Body of pancreas (tissue), 4 donors: ENCODE measurements around the gene WNT3A. TPM values are rescaled to one million over a fixed set of nuclear protein-coding genes. Genes with fewer than 3 reads are reported as not detected.

Experiments
- ATAC-seq: fragments of 150-250 bp; one replicate; pipeline ENCODE4 v1.9.1; 2016
- DNase-seq, 4 donors: peaks; one replicate each; pipeline ENCODE4 v3.0.0-alpha.2; 2019
- H3K27ac ChIP-seq, 4 donors: fragments of 200-600 bp; sonication (generic); 1 replicate in 3 of 4; 2 replicates in 1 of 4; pipeline versions ENCODE4 v1.5.1 to v1.6.1; 2016 to 2019; ENCODE audit warnings: mild to moderate bottlenecking in 1 of 4, mixed read lengths in 1 of 4, moderate library complexity in 1 of 4
- H3K27me3 ChIP-seq, 2 donors: fragments of 200-600 bp; sonication (generic); one replicate each; pipeline ENCODE4 v1.6.0; 2016; ENCODE audit warnings: mild to moderate bottlenecking in 1 of 2
- H3K36me3 ChIP-seq, 2 donors: fragments of 200-600 bp; sonication (generic); replicated peaks in 1 of 2; 2 replicates each; pipeline ENCODE4 v1.5.1; 2016; ENCODE audit warnings: low read depth in 2 of 2; ENCODE audit not compliant: insufficient read depth in 1 of 2
- H3K4me1 ChIP-seq: fragments of 200-600 bp; sonication (generic); one replicate; pipeline ENCODE4 v1.6.0; 2016
- H3K4me3 ChIP-seq, 2 donors: fragments of 200-600 bp; sonication (generic); 1 replicate in 1 of 2; 2 replicates in 1 of 2; pipeline ENCODE4 v1.5.1; 2016 to 2019
- H3K9me3 ChIP-seq, 3 donors: fragments of 200-600 bp; sonication (generic); 1 replicate in 2 of 3; 2 replicates in 1 of 3; pipeline ENCODE4 v1.5.1; 2016
- POLR2A ChIP-seq, 3 donors: fragments of 450-650 bp; IDR thresholded peaks; one replicate each; pipeline ENCODE4 v1.6.1; 2016; ENCODE audit warnings: antibody characterized with exemption in 3 of 3, mild to moderate bottlenecking in 2 of 3
- WGBS, 2 donors: methylation state at CpG; one replicate each; pipeline ENCODE4 v1.1.5; 2017; 5-methylcytosine and 5-hydroxymethylcytosine counted together
- intact Hi-C: fragments of 100-400 bp; cut with DNase I; formaldehyde crosslinking; loops from one replicate; pipeline ENCODE4 v1.15.1; 2023
- total RNA-seq, 2 donors: library from RNA; depleted of rRNA; stranded (reverse); fragments of >200 nt; gene quantifications; one replicate each; pipeline ENCODE4 v1.1.0, GENCODE V29; 2016
- TF ChIP-seq, protein P1 (sequence below), 7 experiments: fragments of 450-650 bp in 4 of 7; fragments of 200-600 bp in 3 of 7; sonication (generic) in 3 of 7; IDR thresholded peaks; one replicate each; pipeline ENCODE4 v1.5.1; 2016 to 2019; ENCODE audit warnings: antibody characterized with exemption in 7 of 7

The WNT3A gene
- total RNA-seq, 2 donors from 2014 or later, result not detected

DNA sequence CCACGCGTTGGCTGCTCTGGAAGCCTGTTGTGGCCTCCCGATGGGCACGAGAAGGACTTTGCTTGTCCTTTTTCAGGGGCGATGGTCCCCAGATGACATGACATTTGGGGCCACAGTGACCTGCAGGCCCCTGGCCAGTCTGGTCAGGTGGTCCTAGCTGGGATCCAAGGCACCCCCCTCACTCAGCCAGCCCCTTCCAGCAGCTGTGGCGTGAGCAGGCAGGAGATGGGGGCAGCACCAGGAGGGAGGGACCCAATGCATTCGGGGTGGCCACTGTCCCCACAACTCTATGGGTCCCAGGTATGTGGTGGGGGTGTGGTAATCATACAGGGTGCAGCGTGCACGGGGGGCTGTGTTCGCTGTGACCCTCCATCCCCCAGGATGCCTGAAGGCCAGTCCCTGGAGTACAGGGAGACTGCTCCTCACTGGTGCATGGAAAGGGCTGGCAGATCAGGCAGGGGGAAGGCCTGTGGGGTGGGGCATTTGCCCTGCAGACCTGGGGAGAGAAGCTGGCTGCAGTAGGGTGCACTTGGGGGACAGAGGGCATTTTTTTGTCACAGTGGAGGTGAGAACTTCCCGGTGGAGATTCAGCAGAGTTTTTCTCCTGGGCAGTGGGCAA is 31.7 kb downstream of the WNT3A start:
- H3K27me3 ChIP-seq, result peaks cover 0 to 8% of the 10 kb centered on the region in 2 donors
- H3K4me3 ChIP-seq, result no peak overlapping the region
- H3K4me1 ChIP-seq, result peaks cover 9% of the 10 kb centered on the region
- H3K27ac ChIP-seq, result no peak overlapping the region
- H3K36me3 ChIP-seq, result no peaks in the 10 kb centered on the region
- DNase-seq (peak in 1 of 4 donors; percentile 7), ATAC-seq (no peak)
- 77 to 78% methylated on average over 7 to 11 of the region's 11 CpGs for WGBS, 2 donors
- peaks cover 0 to under 1% (median 0%) of the 10 kb centered on the region in 3 donors for H3K9me3 ChIP-seq
- TF ChIP-seq, protein P1, sequence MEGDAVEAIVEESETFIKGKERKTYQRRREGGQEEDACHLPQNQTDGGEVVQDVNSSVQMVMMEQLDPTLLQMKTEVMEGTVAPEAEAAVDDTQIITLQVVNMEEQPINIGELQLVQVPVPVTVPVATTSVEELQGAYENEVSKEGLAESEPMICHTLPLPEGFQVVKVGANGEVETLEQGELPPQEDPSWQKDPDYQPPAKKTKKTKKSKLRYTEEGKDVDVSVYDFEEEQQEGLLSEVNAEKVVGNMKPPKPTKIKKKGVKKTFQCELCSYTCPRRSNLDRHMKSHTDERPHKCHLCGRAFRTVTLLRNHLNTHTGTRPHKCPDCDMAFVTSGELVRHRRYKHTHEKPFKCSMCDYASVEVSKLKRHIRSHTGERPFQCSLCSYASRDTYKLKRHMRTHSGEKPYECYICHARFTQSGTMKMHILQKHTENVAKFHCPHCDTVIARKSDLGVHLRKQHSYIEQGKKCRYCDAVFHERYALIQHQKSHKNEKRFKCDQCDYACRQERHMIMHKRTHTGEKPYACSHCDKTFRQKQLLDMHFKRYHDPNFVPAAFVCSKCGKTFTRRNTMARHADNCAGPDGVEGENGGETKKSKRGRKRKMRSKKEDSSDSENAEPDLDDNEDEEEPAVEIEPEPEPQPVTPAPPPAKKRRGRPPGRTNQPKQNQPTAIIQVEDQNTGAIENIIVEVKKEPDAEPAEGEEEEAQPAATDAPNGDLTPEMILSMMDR (IDR thresholded peaks at IDR 0.05), result no peak
- no peak for TF ChIP-seq POLR2A (IDR thresholded peaks at IDR 0.05)
- intact Hi-C loops, result no loop called here

DNA sequence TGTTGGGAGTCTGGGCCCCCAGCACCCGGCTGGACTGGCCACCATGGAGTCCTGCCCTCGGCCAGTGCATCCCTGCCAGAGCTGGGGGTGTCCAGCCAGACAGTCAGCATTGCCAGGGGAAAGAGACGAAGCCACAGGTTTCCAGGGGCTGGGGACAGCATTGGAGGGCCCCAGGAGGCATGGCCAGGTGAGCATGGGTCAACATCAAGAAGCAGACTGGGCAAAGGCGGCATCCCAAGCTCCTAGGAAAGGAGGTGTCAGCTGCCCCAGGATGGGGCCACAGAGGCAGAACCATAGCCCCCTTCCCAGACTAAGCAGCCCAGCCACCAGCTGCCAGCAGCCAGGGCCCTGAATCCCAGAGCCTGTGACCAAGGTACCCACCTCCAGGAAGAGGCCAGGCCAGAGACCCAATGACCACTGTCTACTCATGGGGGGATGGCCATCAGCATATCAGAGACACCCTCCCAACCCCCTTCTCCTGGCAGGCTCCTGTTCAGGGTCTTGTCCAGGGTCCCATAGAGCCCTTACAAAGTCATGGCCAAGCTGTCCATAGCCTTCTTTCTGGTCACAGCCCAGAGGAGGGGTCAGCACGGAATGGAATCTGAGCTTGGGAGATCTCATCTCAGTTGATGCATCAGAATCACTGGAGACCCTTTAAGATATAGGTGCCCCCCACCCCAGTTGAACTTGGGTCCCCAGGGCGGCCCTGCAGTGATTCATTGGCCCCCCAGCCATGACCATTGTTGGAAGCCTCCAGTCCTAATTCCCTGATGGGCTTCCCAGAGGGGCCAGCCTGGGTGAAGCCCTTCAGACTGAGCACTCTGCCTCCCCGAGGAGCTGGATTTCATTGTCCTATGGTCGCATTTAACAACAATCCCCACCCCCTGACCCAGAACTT is 32.5 kb downstream of the WNT3A start:
- H3K9me3 ChIP-seq, result no peaks in the 10 kb centered on the region
- peak in 1 of 4 donors; percentile 4 for DNase-seq
- WGBS, 2 donors, result 40 to 65% methylated on average over 2 to 8 of the region's 8 CpGs
- peaks cover 0 to 8% of the 10 kb centered on the region in 2 donors for H3K27me3 ChIP-seq
- H3K4me1 ChIP-seq, result peaks cover 9% of the 10 kb centered on the region
- intact Hi-C loops, result no loop called here
- no peaks in the 10 kb centered on the region for H3K36me3 ChIP-seq
- no peak for TF ChIP-seq POLR2A (IDR thresholded peaks at IDR 0.05)
- TF ChIP-seq, protein P1 (IDR thresholded peaks at IDR 0.05), result no peak
- H3K27ac ChIP-seq, result no peak overlapping the region
- H3K4me3 ChIP-seq, result no peak overlapping the region
- no peak for ATAC-seq

DNA sequence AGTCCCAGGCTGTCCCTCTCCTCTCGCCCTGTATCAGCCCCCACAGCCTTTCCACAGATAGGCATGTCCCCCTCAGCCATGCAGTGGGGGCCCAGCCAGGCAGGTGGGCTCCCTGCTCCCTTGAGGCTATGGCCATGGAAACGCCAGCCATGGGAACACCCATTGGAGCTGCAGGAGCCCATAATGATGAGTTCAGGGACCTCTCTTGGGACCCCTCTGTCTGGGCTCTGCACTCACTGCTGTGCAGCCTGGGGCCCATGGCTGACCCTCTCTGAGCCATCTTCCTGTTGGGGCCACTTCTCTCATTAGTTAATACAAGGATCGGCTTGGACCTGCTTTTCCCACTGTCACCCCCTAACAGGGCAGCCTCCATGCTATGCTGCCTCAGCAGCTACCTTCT is 33.2 kb downstream of the WNT3A start:
- Histone ChIP-seq H3K9me3 (no peaks in the 10 kb centered on the region), H3K27ac (no peak overlapping the region), H3K4me1 (peaks cover 9% of the 10 kb centered on the region), H3K4me3 (no peak overlapping the region), H3K36me3 (no peaks in the 10 kb centered on the region), H3K27me3 (peaks cover 0 to 8% of the 10 kb centered on the region in 2 donors)
- TF ChIP-seq POLR2A (IDR thresholded peaks at IDR 0.05), result no peak
- ATAC-seq (no peak), DNase-seq (peak in 1 of 4 donors; percentile 2)
- 77 to 84% methylated on average over 2 to 3 of the region's 3 CpGs for WGBS, 2 donors
- intact Hi-C loops, result no loop called here

DNA sequence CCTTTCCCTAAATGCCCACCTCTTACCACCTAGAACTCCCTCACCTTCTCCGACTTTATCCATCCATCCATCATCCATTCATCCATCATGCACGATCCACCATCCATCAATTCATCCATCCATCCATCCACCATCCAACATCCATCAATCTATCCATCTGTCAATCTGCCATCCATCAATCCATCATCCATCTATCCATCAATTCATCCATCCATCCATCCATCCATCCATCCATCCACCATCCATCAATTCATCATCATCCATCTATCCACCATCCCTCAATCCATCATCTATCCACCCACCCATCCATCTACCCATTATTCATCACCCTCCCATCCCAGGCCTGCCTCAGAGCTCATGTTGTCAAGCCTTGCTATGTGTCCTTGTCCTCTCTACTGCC is 34.5 kb downstream of the WNT3A start:
- peaks cover 9% of the 10 kb centered on the region for H3K4me1 ChIP-seq
- no peak for TF ChIP-seq POLR2A (IDR thresholded peaks at IDR 0.05)
- TF ChIP-seq, protein P1 (IDR thresholded peaks at IDR 0.05), result no peak
- DNase-seq (no peak), ATAC-seq (no peak)
- no peaks in the 10 kb centered on the region for H3K9me3 ChIP-seq
- no peaks in the 10 kb centered on the region for H3K36me3 ChIP-seq
- intact Hi-C loops, result no loop called here
- peaks cover 0 to 8% of the 10 kb centered on the region in 2 donors for H3K27me3 ChIP-seq
- H3K27ac ChIP-seq, result no peak overlapping the region
- 65 to 73% methylated on average over 2 of the region's 2 CpGs for WGBS, 2 donors
- no peak overlapping the region for H3K4me3 ChIP-seq

DNA sequence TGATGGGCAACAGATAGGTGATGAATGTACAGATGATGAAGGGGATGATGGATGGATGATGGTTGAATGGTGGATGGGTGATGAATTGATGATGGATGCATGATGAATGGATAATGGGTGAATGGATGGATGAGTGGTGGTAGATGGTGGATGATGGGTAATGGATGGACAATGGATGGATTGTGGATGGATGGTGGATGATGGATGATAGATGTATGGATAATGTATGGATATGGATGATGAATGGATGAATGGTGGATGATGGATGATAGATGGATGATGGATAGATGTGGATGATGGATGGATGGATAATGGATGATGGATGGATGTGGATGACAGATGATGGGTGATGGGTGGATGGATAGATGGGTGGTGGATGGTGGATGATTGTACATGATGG is 35.7 kb downstream of the WNT3A start:
- intact Hi-C loops, result no loop called here
- H3K9me3 ChIP-seq, result no peaks in the 10 kb centered on the region
- DNase-seq, result no peak

More for the DNA sequence above, 35.7 kb downstream of the WNT3A start:
- H3K4me1 ChIP-seq, result peaks cover 8% of the 10 kb centered on the region
- H3K27me3 ChIP-seq, result peaks cover 0 to 8% of the 10 kb centered on the region in 2 donors
- no peak overlapping the region for H3K4me3 ChIP-seq
- no peak for TF ChIP-seq POLR2A (IDR thresholded peaks at IDR 0.05)
- TF ChIP-seq, protein P1 (IDR thresholded peaks at IDR 0.05), result no peak
- no peak for ATAC-seq
- H3K36me3 ChIP-seq, result no peaks in the 10 kb centered on the region
- H3K27ac ChIP-seq, result no peak overlapping the region
